HG03575 (cell line): ENCODE data around the gene ADCK1.
"Not testable (repeated sequence)": the region's sequence is repeated elsewhere in the genome, so short reads cannot be mapped to it uniquely, and the experiment has no call there.

Experiments used
- ATAC-seq: cut with Tn5 transposase; IDR thresholded peaks from one replicate; pipeline ENCODE4 v1.9.1; 2021; ENCODE audit not compliant: unreplicated experiment, insufficient number of reproducible peaks, low FRiP score; ENCODE audit errors: extremely low read depth

Gene ADCK1

GRCh38 chr14:77799863-77800730, at the start of gene ADCK1:
TSS of gene ADCK1 (plus strand) at chr14:77800109. CDS start at chr14:77818979, 18,870 bp downstream.
- ATAC-seq = peak; percentile 56

GRCh38 chr14:77752266-77752665, 47.6 kb upstream of the ADCK1 start:
- ATAC-seq = no peak

GRCh38 chr14:77752799-77753516, 47.0 kb upstream of the ADCK1 start:
- ATAC-seq = no peak

- ATAC-seq = peak; percentile 76
These were observed 39.3 kb upstream of the ADCK1 start, which contains the start of gene SNW1 for GRCh38 chr14:77760381-77761204. TSS of gene SNW1 (minus strand) at chr14:77761156. CDS start at chr14:77761127, 29 bp downstream.

GRCh38 chr14:77761205-77761931, 38.5 kb upstream of the ADCK1 start:
- no peak for ATAC-seq

- ATAC-seq = no peak
These were observed 36.6 kb upstream of the ADCK1 start for GRCh38 chr14:77763316-77763715.

GRCh38 chr14:77763978-77764377, 35.9 kb upstream of the ADCK1 start:
- no peak for ATAC-seq

GRCh38 chr14:77768442-77769069, 31.4 kb upstream of the ADCK1 start:
- ATAC-seq = not testable (repeated sequence)

- not testable (repeated sequence) for ATAC-seq
These were observed 25.9 kb upstream of the ADCK1 start for GRCh38 chr14:77773966-77774365.

- ATAC-seq = no peak
These were observed 17.7 kb upstream of the ADCK1 start for GRCh38 chr14:77782202-77782601.

GRCh38 chr14:77786148-77786547, 13.8 kb upstream of the ADCK1 start:
- ATAC-seq = no peak

GRCh38 chr14:77790566-77791224, 9.2 kb upstream of the ADCK1 start:
- ATAC-seq = no peak

- no peak for ATAC-seq
These were observed 8.7 kb upstream of the ADCK1 start for GRCh38 chr14:77791225-77791600.

- ATAC-seq = not testable (repeated sequence)
These were observed 6.7 kb upstream of the ADCK1 start for GRCh38 chr14:77793255-77793654.

- ATAC-seq = no peak
These were observed 5.6 kb upstream of the ADCK1 start for GRCh38 chr14:77794357-77794756.

- not testable (repeated sequence) for ATAC-seq
These were observed 453 bp upstream of the ADCK1 start for GRCh38 chr14:77799456-77799855.

- no peak for ATAC-seq
These were observed 905 bp downstream of the ADCK1 start for GRCh38 chr14:77800814-77801213.

GRCh38 chr14:77804592-77804991, 4.7 kb downstream of the ADCK1 start:
- ATAC-seq = no peak
